ENCODE data around the gene DSTN.

The DSTN gene

DNA sequence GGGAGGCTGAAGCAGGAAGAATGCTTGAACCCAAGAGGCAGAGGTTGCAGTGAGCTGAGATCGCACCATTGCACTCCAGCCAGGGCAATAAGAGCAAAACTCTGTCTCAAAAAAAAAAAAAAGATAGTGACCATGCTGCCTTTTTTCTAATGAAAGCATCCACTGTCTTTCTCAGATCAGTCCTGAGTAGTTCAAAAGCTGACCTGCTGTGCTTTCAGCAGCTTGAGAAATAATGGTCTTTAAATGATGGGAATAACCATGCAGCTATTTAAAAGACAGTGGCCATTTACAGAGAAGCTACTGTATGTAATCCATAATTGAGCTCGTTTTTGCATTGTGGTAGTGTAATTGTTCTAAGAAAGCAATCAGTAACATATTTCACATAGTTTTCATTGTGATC is 36.1 kb downstream of the DSTN start:
- Histone ChIP-seq H3K18ac (ENCODE audit: low read length) (no peak overlapping the region), H3K9ac (ENCODE audit: low read length) (no peak overlapping the region), H3K4me2 (ENCODE audit: low read length) (no peak overlapping the region), H4K5ac (ENCODE audit: low read length) (no peak overlapping the region), H3K79me2 (ENCODE audit: control insufficient read depth, insufficient read depth, low read length) (no peaks in the 10 kb centered on the region), H3K27me3 (ENCODE audit: insufficient read depth, low read length, poor library complexity) (no peaks in the 10 kb centered on the region), H2BK15ac (replicated peaks; ENCODE audit: low read depth) (no peak overlapping the region), H2BK5ac (ENCODE audit: low read length) (no peak overlapping the region), H3K56ac (ENCODE audit: low read length) (no peak overlapping the region), H2AK5ac (ENCODE audit: low read length) (no peak overlapping the region), H3K4me1 (ENCODE audit: control insufficient read depth, low read depth, low read length) (peaks cover 2% of the 10 kb centered on the region), H3K23ac (ENCODE audit: low read length) (no peak overlapping the region), H3K27ac (ENCODE audit: low read depth, low read length) (no peak overlapping the region), H3K4me3 (ENCODE audit: low read length) (no peak overlapping the region), H4K8ac (ENCODE audit: low read depth, low read length) (no peak overlapping the region), H3K79me1 (ENCODE audit: low read length) (peaks cover 1% of the 10 kb centered on the region), H2BK120ac (ENCODE audit: low read depth, low read length) (no peak overlapping the region), H3K4ac (ENCODE audit: low read depth, low read length) (no peak overlapping the region), H3K36me3 (ENCODE audit: control insufficient read depth, insufficient read depth, low read length) (no peaks in the 10 kb centered on the region)
- no CpG with 5 or more reads among the region's 2 CpGs for WGBS (ENCODE audit: extremely low coverage, insufficient coverage, low lambda C conversion rate)
- DNase-seq: no peak

DNA sequence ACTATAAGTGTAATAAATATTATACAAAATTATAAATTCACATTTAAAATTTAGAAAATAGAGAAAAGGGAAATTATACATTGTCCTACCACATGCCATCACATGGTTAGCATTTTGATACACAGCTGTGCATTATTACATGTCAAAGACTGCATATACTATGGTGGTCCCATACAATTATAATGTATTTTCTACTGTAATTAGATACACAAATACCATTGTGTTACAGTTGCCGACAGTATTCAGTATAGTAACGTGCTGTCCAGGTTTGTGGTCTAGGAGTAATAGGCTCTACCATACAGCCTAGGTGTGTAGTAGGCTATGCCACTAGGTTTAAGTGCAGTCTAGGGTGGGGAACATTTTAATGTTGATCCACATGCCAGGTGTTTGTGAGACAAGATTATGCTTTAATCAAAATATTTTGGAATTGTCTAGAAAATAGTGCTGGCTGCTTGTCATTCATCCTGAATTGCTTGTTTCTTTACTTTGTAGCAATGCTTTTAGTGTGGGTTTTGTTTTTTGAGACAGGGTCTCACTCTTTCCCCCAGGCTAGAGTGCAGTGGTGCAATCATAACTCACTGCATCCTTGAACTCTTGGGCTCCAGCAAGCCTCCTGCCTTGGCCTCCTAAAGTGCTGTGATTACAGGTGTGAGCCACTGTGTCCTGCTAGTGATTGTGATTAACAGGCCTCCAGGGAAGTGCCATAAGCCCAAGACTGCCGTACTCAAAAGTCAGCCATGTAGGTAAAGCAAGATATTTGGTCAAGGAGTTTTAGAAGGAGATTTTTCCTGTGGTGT is 39.0 kb downstream of the DSTN start:
- H3K36me3 ChIP-seq (ENCODE audit: control insufficient read depth, insufficient read depth, low read length): peaks cover under 1% of the 10 kb centered on the region
- no peak overlapping the region for H3K4ac ChIP-seq (ENCODE audit: low read depth, low read length)
- no peak overlapping the region for H2BK120ac ChIP-seq (ENCODE audit: low read depth, low read length)
- H4K5ac ChIP-seq (ENCODE audit: low read length): no peak overlapping the region
- no peak overlapping the region for H2BK5ac ChIP-seq (ENCODE audit: low read length)
- WGBS (ENCODE audit: extremely low coverage, insufficient coverage, low lambda C conversion rate): no CpG with 5 or more reads among the region's 3 CpGs
- no peak overlapping the region for H2BK15ac ChIP-seq (replicated peaks; ENCODE audit: low read depth)
- no peak overlapping the region for H3K27ac ChIP-seq (ENCODE audit: low read depth, low read length)
- H3K4me3 ChIP-seq (ENCODE audit: low read length): no peak overlapping the region
- H3K4me1 ChIP-seq (ENCODE audit: control insufficient read depth, low read depth, low read length): no peaks in the 10 kb centered on the region
- no peak overlapping the region for H3K56ac ChIP-seq (ENCODE audit: low read length)
- H3K79me2 ChIP-seq (ENCODE audit: control insufficient read depth, insufficient read depth, low read length): no peaks in the 10 kb centered on the region
- H3K27me3 ChIP-seq (ENCODE audit: insufficient read depth, low read length, poor library complexity): no peaks in the 10 kb centered on the region
- H3K4me2 ChIP-seq (ENCODE audit: low read length): no peak overlapping the region
- no peak overlapping the region for H3K23ac ChIP-seq (ENCODE audit: low read length)
- H3K79me1 ChIP-seq (ENCODE audit: low read length): no peaks in the 10 kb centered on the region
- no peak overlapping the region for H2AK5ac ChIP-seq (ENCODE audit: low read length)
- H4K8ac ChIP-seq (ENCODE audit: low read depth, low read length): no peak overlapping the region
- no peak overlapping the region for H3K9ac ChIP-seq (ENCODE audit: low read length)
- no peak overlapping the region for H3K18ac ChIP-seq (ENCODE audit: low read length)
- DNase-seq: no peak

DNA sequence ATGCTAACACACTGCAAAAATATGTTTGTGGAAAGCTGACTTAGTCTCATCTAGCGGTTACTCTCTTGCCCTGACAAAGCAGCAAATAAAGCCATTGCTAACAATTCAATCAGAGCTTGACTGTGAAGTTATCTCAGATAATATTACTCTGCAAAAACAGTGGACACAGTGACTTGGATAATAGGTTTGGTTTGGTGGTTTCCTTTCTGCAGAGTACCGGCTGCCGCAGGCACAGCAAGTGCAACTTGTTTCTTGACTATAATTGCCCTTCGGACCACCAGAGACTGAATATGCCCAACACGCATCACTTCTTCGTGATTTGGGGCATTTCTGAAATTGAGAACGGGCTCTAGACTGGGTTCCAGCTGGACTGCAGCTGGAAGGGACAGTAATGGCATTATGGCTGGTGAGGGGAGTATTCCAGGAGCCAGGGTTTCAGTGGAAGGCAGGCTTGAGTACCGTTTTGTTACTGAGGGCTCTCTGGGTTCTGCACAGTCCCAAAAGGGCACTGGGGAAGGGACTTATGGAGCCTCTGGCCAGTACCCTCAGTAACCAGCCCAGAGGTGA is 40.0 kb downstream of the DSTN start:
- Histone ChIP-seq H3K18ac (ENCODE audit: low read length) (no peak overlapping the region), H3K27me3 (ENCODE audit: insufficient read depth, low read length, poor library complexity) (no peaks in the 10 kb centered on the region), H3K4me3 (ENCODE audit: low read length) (no peak overlapping the region), H3K4me1 (ENCODE audit: control insufficient read depth, low read depth, low read length) (no peaks in the 10 kb centered on the region), H3K27ac (ENCODE audit: low read depth, low read length) (no peak overlapping the region), H3K23ac (ENCODE audit: low read length) (no peak overlapping the region), H2BK15ac (replicated peaks; ENCODE audit: low read depth) (no peak overlapping the region), H2AK5ac (ENCODE audit: low read length) (no peak overlapping the region), H4K8ac (ENCODE audit: low read depth, low read length) (no peak overlapping the region), H4K5ac (ENCODE audit: low read length) (no peak overlapping the region), H3K56ac (ENCODE audit: low read length) (no peak overlapping the region), H3K4me2 (ENCODE audit: low read length) (no peak overlapping the region), H3K36me3 (ENCODE audit: control insufficient read depth, insufficient read depth, low read length) (peaks cover 4% of the 10 kb centered on the region), H3K79me2 (ENCODE audit: control insufficient read depth, insufficient read depth, low read length) (no peaks in the 10 kb centered on the region), H2BK120ac (ENCODE audit: low read depth, low read length) (no peak overlapping the region), H3K79me1 (ENCODE audit: low read length) (no peaks in the 10 kb centered on the region), H3K9ac (ENCODE audit: low read length) (no peak overlapping the region), H3K4ac (ENCODE audit: low read depth, low read length) (no peak overlapping the region), H2BK5ac (ENCODE audit: low read length) (no peak overlapping the region)
- no CpG with 5 or more reads among the region's 8 CpGs for WGBS (ENCODE audit: extremely low coverage, insufficient coverage, low lambda C conversion rate)
- DNase-seq: no peak

DNA sequence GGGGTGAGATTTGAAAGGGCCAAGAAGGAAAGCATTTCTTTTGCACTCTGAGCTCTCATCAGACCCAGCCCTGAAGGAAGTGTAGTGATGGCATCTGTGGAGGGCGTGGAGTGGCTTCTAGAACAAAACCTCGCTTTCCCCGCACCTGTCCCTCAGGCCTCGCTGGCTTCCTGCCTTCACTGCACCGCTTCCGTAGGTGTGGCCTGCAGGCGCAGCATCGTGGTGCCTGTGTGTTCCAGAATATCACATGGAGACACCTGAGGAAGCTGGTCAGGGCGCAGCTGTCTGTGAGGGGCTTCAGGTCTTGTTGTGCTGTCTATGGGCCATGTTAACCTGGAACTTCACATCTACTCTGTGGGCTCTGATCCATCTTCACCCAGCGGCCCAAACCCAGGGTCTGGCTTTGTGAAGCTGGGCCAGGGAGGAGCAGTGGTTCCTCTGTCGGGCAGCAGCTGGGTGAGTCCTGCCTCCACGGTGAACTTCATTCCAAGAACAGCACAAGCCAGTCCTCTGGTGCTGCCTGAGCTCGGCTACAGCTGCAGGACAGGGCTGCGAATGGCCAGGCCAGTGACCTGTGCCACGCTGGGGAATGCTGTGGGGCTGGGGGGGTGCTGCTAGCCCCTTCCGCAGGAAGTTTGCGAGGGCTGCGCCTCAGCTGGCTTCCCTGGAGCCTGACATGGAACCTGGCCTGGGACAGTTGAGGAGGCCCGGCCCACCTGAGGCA is 40.9 kb downstream of the DSTN start:
- no peak overlapping the region for H4K5ac ChIP-seq (ENCODE audit: low read length)
- H3K27ac ChIP-seq (ENCODE audit: low read depth, low read length): no peak overlapping the region
- H4K8ac ChIP-seq (ENCODE audit: low read depth, low read length): no peak overlapping the region
- H3K56ac ChIP-seq (ENCODE audit: low read length): no peak overlapping the region
- no peak overlapping the region for H2BK15ac ChIP-seq (replicated peaks; ENCODE audit: low read depth)
- no peaks in the 10 kb centered on the region for H3K79me2 ChIP-seq (ENCODE audit: control insufficient read depth, insufficient read depth, low read length)
- no peak for DNase-seq
- H2BK5ac ChIP-seq (ENCODE audit: low read length): no peak overlapping the region
- no peaks in the 10 kb centered on the region for H3K4me1 ChIP-seq (ENCODE audit: control insufficient read depth, low read depth, low read length)
- no peak overlapping the region for H2BK120ac ChIP-seq (ENCODE audit: low read depth, low read length)
- H3K23ac ChIP-seq (ENCODE audit: low read length): no peak overlapping the region
- no peak overlapping the region for H3K4me3 ChIP-seq (ENCODE audit: low read length)
- no peak overlapping the region for H3K4ac ChIP-seq (ENCODE audit: low read depth, low read length)
- no CpG with 5 or more reads among the region's 19 CpGs for WGBS (ENCODE audit: extremely low coverage, insufficient coverage, low lambda C conversion rate)
- no peak overlapping the region for H3K4me2 ChIP-seq (ENCODE audit: low read length)
- H3K36me3 ChIP-seq (ENCODE audit: control insufficient read depth, insufficient read depth, low read length): peaks cover 8% of the 10 kb centered on the region
- no peak overlapping the region for H3K9ac ChIP-seq (ENCODE audit: low read length)
- no peak overlapping the region for H3K18ac ChIP-seq (ENCODE audit: low read length)
- H3K27me3 ChIP-seq (ENCODE audit: insufficient read depth, low read length, poor library complexity): no peaks in the 10 kb centered on the region
- no peak overlapping the region for H2AK5ac ChIP-seq (ENCODE audit: low read length)
- H3K79me1 ChIP-seq (ENCODE audit: low read length): no peaks in the 10 kb centered on the region

DNA sequence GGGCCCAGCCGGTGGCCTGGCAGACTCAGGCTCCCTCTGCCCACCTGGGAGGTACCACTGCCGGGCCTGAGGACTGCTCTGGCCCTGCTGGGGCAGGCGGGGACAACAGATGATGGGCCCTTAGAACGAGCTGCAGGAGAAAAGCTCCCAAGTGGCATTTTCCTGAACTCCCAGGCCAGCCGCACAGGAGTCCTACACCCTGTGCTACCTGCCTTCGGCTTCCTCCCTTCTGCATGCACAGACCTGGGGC is 41.3 kb downstream of the DSTN start:
- Histone ChIP-seq H3K4ac (ENCODE audit: low read depth, low read length) (no peak overlapping the region), H3K23ac (ENCODE audit: low read length) (no peak overlapping the region), H3K27me3 (ENCODE audit: insufficient read depth, low read length, poor library complexity) (no peaks in the 10 kb centered on the region), H3K4me1 (ENCODE audit: control insufficient read depth, low read depth, low read length) (no peaks in the 10 kb centered on the region), H2BK120ac (ENCODE audit: low read depth, low read length) (no peak overlapping the region), H3K79me2 (ENCODE audit: control insufficient read depth, insufficient read depth, low read length) (no peaks in the 10 kb centered on the region), H2AK5ac (ENCODE audit: low read length) (no peak overlapping the region), H3K4me3 (ENCODE audit: low read length) (no peak overlapping the region), H3K36me3 (ENCODE audit: control insufficient read depth, insufficient read depth, low read length) (peaks cover 11% of the 10 kb centered on the region), H2BK15ac (replicated peaks; ENCODE audit: low read depth) (no peak overlapping the region), H3K18ac (ENCODE audit: low read length) (no peak overlapping the region), H4K5ac (ENCODE audit: low read length) (no peak overlapping the region), H3K9ac (ENCODE audit: low read length) (no peak overlapping the region), H3K4me2 (ENCODE audit: low read length) (no peak overlapping the region), H3K56ac (ENCODE audit: low read length) (no peak overlapping the region), H2BK5ac (ENCODE audit: low read length) (no peak overlapping the region), H3K27ac (ENCODE audit: low read depth, low read length) (no peak overlapping the region), H3K79me1 (ENCODE audit: low read length) (no peaks in the 10 kb centered on the region), H4K8ac (ENCODE audit: low read depth, low read length) (no peak overlapping the region)
- WGBS (ENCODE audit: extremely low coverage, insufficient coverage, low lambda C conversion rate): no CpG with 5 or more reads among the region's 6 CpGs
- DNase-seq: peak; percentile 54

Data from mesendoderm (in vitro differentiated cells).